ENCODE measurements around the gene USF1.

- TF ChIP-seq MBD1 (CRISPR knock-in tag; IDR thresholded peaks at IDR 0.05) (no peak), HDAC6 (IDR thresholded peaks at IDR 0.05; ENCODE audit: low read depth, low read length) (no peak), CTCF (IDR thresholded peaks at IDR 0.05 in 2 of 3, conservative IDR thresholded peaks at IDR 0.05 in 1 of 3; ENCODE audit: insufficient read depth in 2 of 3, low read depth in 1 of 3, low read length in 3 of 3) (no peak)
These were observed 13.9 kb downstream of the USF1 start for GRCh38 chr1:161031874-161032273.
